Testis (tissue), 3 donors: Measurements from ENCODE around the gene RCL1. TPM values are rescaled to one million over a fixed set of nuclear protein-coding genes. Genes with fewer than 3 reads are reported as not detected.

Source experiments
- DNase-seq: peaks from one replicate; pipeline ENCODE4 v3.0.0-alpha.2; 2019
- H3K27ac ChIP-seq, 2 donors: fragments of 200-600 bp; sonication (generic); one replicate each; pipeline ENCODE4 v1.5.1; 2019
- H3K27me3 ChIP-seq: fragments of 200-600 bp; sonication (generic); one replicate; pipeline ENCODE4 v1.5.1; 2019
- H3K36me3 ChIP-seq: fragments of 200-600 bp; sonication (generic); one replicate; pipeline ENCODE4 v1.5.1; 2017; ENCODE audit warnings: low read depth; ENCODE audit errors: missing control alignments
- H3K4me1 ChIP-seq: fragments of 200-600 bp; sonication (generic); one replicate; pipeline ENCODE4 v1.5.1; 2019
- H3K4me3 ChIP-seq, 2 donors: fragments of 200-600 bp; sonication (generic); one replicate each; pipeline ENCODE4 v1.5.1; 2017 to 2019
- H3K9me3 ChIP-seq: fragments of 200-600 bp; sonication (generic); one replicate; pipeline ENCODE4 v1.5.1; 2017
- POLR2A ChIP-seq: fragments of 450-650 bp; IDR thresholded peaks from one replicate; pipeline ENCODE4 v1.6.1; 2017; ENCODE audit warnings: antibody characterized with exemption, mild to moderate bottlenecking, moderate library complexity
- WGBS, 2 donors: methylation state at CpG; one replicate each; pipeline ENCODE4 v1.1.5; 2018; 5-methylcytosine and 5-hydroxymethylcytosine counted together
- intact Hi-C: fragments of 100-400 bp; cut with DNase I; formaldehyde crosslinking; loops from one replicate; pipeline ENCODE4 v1.15.1; 2023; ENCODE audit warnings: low total_unique reads
- polyA plus RNA-seq: library from polyadenylated mRNA; stranded (reverse); fragments of 350-450 nt; fragmentation: Illumina TruSeq; extraction: RNeasy Lipid Tissue Mini Kit (QIAGEN cat#74804); gene quantifications from one replicate; pipeline ENCODE4 v1.2.3, GENCODE V29; 2014; ENCODE audit warnings: low read depth, low replicate concordance; ENCODE audit not compliant: insufficient read depth
- total RNA-seq, 2 donors: library from RNA; depleted of rRNA; stranded (reverse); fragments of >200 nt; gene quantifications; one replicate each; pipeline ENCODE4 v1.2.3, GENCODE V29; 2016
- TF ChIP-seq, protein P1 (sequence below), 3 experiments: fragments of 450-650 bp in 2 of 3; fragments of 200-600 bp in 1 of 3; sonication (generic) in 1 of 3; IDR thresholded peaks; one replicate each; pipeline ENCODE4 v1.5.1; 2016 to 2019; ENCODE audit warnings: antibody characterized with exemption in 3 of 3, mild to moderate bottlenecking in 2 of 3, moderate library complexity in 1 of 3

The RCL1 gene
- total and polyA plus RNA-seq, 3 donors from 2014 or later, result 27.2 to 37.9 (median 28.9) TPM

DNA sequence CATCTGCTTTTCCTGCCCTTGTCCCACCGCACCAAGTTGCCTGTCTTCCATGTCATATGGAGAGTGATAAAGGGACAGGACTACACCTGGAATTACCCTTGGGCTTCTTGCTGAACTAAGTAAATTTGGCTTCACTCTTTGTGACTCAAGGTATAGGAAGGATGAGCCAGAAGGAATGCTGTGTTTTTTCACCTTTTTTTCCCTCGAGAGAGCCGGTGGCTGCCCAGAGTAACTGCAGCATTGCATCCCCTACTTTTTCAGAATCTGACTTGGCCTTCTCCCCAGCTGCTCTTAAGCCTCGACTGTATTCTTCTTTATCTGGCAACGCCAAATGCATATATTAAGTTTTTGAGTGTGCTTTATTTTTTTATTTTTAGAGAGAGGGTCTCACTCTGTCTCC, 38.4 kb downstream of the RCL1 start:
- H3K36me3 ChIP-seq, result no peaks in the 10 kb centered on the region
- H3K4me3 ChIP-seq, result no peak overlapping the region
- 87 to 88% methylated on average over 5 of the region's 5 CpGs for WGBS, 2 donors
- intact Hi-C loops, result no loop called here
- H3K27me3 ChIP-seq, result no peaks in the 10 kb centered on the region
- H3K4me1 ChIP-seq, result peaks cover 2% of the 10 kb centered on the region
- H3K27ac ChIP-seq, result no peak overlapping the region
- no peak for DNase-seq
- TF ChIP-seq, protein P1, sequence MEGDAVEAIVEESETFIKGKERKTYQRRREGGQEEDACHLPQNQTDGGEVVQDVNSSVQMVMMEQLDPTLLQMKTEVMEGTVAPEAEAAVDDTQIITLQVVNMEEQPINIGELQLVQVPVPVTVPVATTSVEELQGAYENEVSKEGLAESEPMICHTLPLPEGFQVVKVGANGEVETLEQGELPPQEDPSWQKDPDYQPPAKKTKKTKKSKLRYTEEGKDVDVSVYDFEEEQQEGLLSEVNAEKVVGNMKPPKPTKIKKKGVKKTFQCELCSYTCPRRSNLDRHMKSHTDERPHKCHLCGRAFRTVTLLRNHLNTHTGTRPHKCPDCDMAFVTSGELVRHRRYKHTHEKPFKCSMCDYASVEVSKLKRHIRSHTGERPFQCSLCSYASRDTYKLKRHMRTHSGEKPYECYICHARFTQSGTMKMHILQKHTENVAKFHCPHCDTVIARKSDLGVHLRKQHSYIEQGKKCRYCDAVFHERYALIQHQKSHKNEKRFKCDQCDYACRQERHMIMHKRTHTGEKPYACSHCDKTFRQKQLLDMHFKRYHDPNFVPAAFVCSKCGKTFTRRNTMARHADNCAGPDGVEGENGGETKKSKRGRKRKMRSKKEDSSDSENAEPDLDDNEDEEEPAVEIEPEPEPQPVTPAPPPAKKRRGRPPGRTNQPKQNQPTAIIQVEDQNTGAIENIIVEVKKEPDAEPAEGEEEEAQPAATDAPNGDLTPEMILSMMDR (IDR thresholded peaks at IDR 0.05), result no peak
- no peak for TF ChIP-seq POLR2A
- H3K9me3 ChIP-seq, result no peaks in the 10 kb centered on the region

DNA sequence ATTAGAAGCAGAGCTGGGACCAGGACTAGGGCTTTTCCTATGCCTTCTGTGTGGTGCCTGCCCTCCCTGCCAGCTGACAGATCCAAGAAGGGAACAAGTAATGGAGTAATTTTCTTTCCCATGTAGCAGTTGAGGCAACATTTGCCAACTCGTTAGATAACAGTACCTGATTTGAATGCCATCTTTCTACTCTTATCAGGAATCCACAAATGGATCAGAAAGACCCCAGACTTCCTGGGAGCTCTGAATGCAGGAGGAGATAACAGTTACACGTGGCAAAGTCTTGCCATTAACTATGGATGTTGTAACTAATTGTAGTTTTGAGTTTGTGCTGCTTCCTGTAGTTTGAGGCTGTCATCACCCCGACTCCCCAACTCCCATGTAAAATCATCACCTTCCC, 39.2 kb downstream of the RCL1 start:
- intact Hi-C loops, result no loop called here
- 74 to 85% methylated on average over 3 of the region's 3 CpGs for WGBS, 2 donors

DNA sequence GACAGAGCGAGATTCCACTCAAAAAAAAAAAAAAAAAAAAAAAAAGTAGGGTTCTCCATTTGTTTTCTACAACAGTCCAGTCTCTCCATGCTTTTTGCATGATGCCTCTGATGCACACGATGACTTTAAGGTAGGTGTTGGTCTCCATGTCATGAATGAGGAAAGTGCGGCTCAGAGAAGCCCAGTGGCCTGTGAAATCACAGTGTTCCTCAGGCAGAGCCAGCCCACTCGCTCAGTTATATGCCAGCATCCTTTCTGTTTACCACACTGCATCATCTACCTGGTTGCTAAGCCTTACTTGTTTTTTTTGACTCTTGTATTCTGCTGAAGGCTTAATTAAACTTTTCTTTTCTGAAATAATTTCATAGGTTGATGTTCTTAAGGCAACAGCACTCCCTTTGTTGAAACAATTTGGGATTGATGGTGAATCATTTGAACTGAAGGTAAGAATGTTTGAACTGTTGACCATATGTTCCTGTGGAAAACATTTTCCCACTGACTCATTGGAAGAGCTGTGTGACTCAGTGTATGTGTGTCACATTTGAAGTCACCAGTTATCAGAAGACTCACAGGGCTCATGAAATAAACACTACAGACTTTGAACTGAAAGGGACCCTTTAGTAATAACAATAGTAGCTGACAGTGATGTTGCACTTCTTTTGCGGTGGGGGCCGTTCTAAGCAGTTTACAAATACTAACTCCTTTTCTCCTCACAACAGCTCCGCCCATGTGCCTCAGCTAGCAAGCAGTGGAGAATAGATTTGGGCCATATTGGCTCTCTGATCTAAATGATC, 40.2 kb downstream of the RCL1 start:
- H3K27ac ChIP-seq, result no peak overlapping the region
- H3K9me3 ChIP-seq, result no peaks in the 10 kb centered on the region
- no peaks in the 10 kb centered on the region for H3K36me3 ChIP-seq
- no peaks in the 10 kb centered on the region for H3K27me3 ChIP-seq
- H3K4me1 ChIP-seq, result peaks cover 6% of the 10 kb centered on the region
- no peak for TF ChIP-seq POLR2A
- TF ChIP-seq, protein P1 (IDR thresholded peaks at IDR 0.05), result no peak
- WGBS, 2 donors, result 94% methylated on average over 7 of the region's 7 CpGs
- intact Hi-C loops, result no loop called here
- DNase-seq, result no peak
- H3K4me3 ChIP-seq, result no peak overlapping the region

More for the DNA sequence above, 39.2 kb downstream of the RCL1 start:
- Histone ChIP-seq H3K4me3 (no peak overlapping the region), H3K9me3 (no peaks in the 10 kb centered on the region), H3K4me1 (peaks cover 2% of the 10 kb centered on the region), H3K27ac (no peak overlapping the region), H3K36me3 (no peaks in the 10 kb centered on the region), H3K27me3 (no peaks in the 10 kb centered on the region)
- no peak for DNase-seq
- TF ChIP-seq, protein P1 (IDR thresholded peaks at IDR 0.05), result no peak
- TF ChIP-seq POLR2A, result no peak

DNA sequence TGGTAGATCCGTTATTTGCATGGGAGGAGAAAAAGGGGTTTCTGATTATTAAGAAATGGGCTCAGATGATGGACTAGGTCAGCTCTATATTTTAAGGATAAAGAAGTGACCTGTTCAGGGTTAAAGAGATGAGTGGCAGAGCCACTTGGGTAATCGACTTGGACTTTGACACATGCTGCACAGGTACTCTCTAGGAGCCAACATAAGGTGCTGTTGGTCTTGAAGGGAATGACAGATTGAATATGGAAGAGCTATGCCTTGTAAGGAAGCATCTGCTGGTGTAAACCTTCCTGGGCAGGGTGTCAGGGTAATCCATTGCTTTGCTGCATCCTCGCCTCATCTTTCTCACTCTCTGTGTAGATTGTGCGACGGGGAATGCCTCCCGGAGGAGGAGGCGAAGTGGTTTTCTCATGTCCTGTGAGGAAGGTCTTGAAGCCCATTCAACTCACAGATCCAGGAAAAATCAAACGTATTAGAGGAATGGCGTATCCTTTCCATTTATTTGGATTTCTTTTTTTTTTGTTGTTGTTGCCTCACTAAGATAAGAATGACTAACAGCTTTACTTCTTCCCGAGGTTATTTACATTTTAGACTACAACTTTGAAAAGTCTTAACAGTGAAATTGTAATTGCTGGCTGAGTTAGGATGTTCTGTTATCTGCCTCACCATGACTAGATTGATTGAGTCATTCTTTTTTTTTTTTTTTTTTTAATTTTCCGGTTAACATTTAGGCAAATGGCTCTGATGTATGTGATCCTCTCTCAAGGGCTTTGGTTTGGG, 41.2 kb downstream of the RCL1 start:
- Histone ChIP-seq H3K4me1 (peaks cover 4% of the 10 kb centered on the region), H3K27ac (no peak overlapping the region), H3K27me3 (no peaks in the 10 kb centered on the region), H3K9me3 (no peaks in the 10 kb centered on the region), H3K36me3 (no peaks in the 10 kb centered on the region), H3K4me3 (no peak overlapping the region)
- TF ChIP-seq, protein P1 (IDR thresholded peaks at IDR 0.05), result no peak
- no peak for TF ChIP-seq POLR2A
- intact Hi-C loops, result no loop called here
- 93 to 96% methylated on average over 11 of the region's 11 CpGs for WGBS, 2 donors
- DNase-seq, result no peak
